HCT116 (cell line): ENCODE results near the gene PRKN. TPM values are rescaled to one million over a fixed set of nuclear protein-coding genes. Genes with fewer than 3 reads are reported as not detected.

Experiments used
- ATAC-seq: fragments of 200-7000 bp; cut with Tn5 transposase; 2 replicates; pipeline ENCODE4 v1.9.1; 2020; ENCODE audit warnings: mild to moderate bottlenecking, moderate library complexity
- BruUV-seq: library from RNA; stranded (reverse); fragments of 400-500 nt; replicated peaks from 2 replicates; lab custom pipeline; 2021; lab: Mats Ljungman, UMichigan
- CTCF ChIA-PET: fragments of 300-600 bp; sonication (Branson Sonifier 250); formaldehyde crosslinking; loops from one replicate; lab custom pipeline; 2021; ENCODE audit warnings: antibody characterized with exemption; lab: Charles Lee
- POLR2A ChIA-PET: fragments of 300-600, 350-600 bp; sonication (Branson Sonifier 250); formaldehyde crosslinking; loops from one replicate; lab custom pipeline; 2021; ENCODE audit warnings: antibody characterized with exemption; lab: Charles Lee
- RAD21 ChIA-PET, 2 experiments: fragments of 300-600 bp; sonication (Branson Sonifier 250); formaldehyde crosslinking; loops; one replicate each; lab custom pipeline; 2023; ENCODE audit warnings: low total read pairs in 2 of 2; ENCODE audit not compliant: uncharacterized antibody in 2 of 2, unreplicated experiment in 2 of 2, low non-redundant PET in 1 of 2; lab: Charles Lee
- DNase-seq: peaks from one replicate; pipeline ENCODE4 v3.0.0-alpha.2; 2010; ENCODE audit warnings: low read depth, low spot score
- H2AFZ ChIP-seq: fragments of 200-600 bp; shearing (Covaris generic), sonication (generic); 2 replicates; pipeline ENCODE4 v1.6.1; 2017; ENCODE audit warnings: low read depth, mixed run types, mixed read lengths, antibody characterized with exemption, low read length; ENCODE audit not compliant: poor library complexity, severe bottlenecking
- H3K27ac ChIP-seq: 2 replicates; pipeline ENCODE4 v1.5.1; 2012; ENCODE audit warnings: low read depth, low read length
- H3K27me3 ChIP-seq: fragments of 200-600 bp; sonication (generic); 2 replicates; pipeline ENCODE4 v1.6.1; 2016; ENCODE audit warnings: mixed run types, low read length, mixed read lengths; ENCODE audit not compliant: insufficient read depth
- H3K36me3 ChIP-seq, 2 experiments: fragments of 200-500 bp in 1 of 2; fragments of 200-600 bp in 1 of 2; sonication (Bioruptor generic) in 1 of 2; sonication (generic) in 1 of 2; 2 replicates each; pipeline versions ENCODE4 v1.5.1 to v1.6.1; 2014 to 2016; ENCODE audit warnings: low read length in 2 of 2, inconsistent platforms in 1 of 2, mixed read lengths in 1 of 2, mixed run types in 1 of 2; ENCODE audit not compliant: insufficient read depth in 2 of 2, control insufficient read depth in 1 of 2
- H3K4me1 ChIP-seq, 2 experiments: fragments of 200-600 bp in 1 of 2; sonication (generic) in 1 of 2; 2 replicates each; pipeline versions ENCODE4 v1.5.1 to v1.6.1; 2012 to 2017; ENCODE audit warnings: low read length in 2 of 2, inconsistent platforms in 1 of 2, mild to moderate bottlenecking in 1 of 2, mixed read lengths in 1 of 2, mixed run types in 1 of 2, moderate library complexity in 1 of 2; ENCODE audit not compliant: insufficient read depth in 2 of 2, control insufficient read depth in 1 of 2
- H3K4me2 ChIP-seq: fragments of 200-600 bp; sonication (generic); 2 replicates; pipeline ENCODE4 v1.6.1; 2017; ENCODE audit warnings: mixed run types, low read length, mixed read lengths
- H3K4me3 ChIP-seq, 2 experiments: fragments of 200-600 bp in 1 of 2; sonication (generic) in 1 of 2; replicated peaks in 1 of 2; 2 replicates each; pipeline ENCODE4 v1.5.1; 2011 to 2016; ENCODE audit warnings: low read length in 2 of 2, control low read depth in 1 of 2, low read depth in 1 of 2, mild to moderate bottlenecking in 1 of 2, mixed read lengths in 1 of 2, mixed run types in 1 of 2
- H3K79me2 ChIP-seq: fragments of 200-600 bp; sonication (generic); 2 replicates; pipeline ENCODE4 v1.6.1; 2017; ENCODE audit warnings: mild to moderate bottlenecking, mixed run types, low read length, moderate library complexity, mixed read lengths; ENCODE audit not compliant: insufficient read depth
- H3K9ac ChIP-seq: fragments of 200-600 bp; sonication (generic); 2 replicates; pipeline ENCODE4 v1.6.1; 2016; ENCODE audit warnings: low read length, mixed read lengths
- H3K9me2 ChIP-seq: fragments of 200-600 bp; sonication (generic), shearing (Covaris generic); 2 replicates; pipeline ENCODE4 v1.6.1; 2017; ENCODE audit warnings: mixed run types, mild to moderate bottlenecking, moderate library complexity; ENCODE audit not compliant: insufficient read depth
- H3K9me3 ChIP-seq, 2 experiments: fragments of 200-500 bp in 1 of 2; fragments of 200-600 bp in 1 of 2; sonication (Bioruptor generic) in 1 of 2; sonication (generic) in 1 of 2; 2 replicates each; pipeline ENCODE4 v1.6.1; 2014 to 2017; ENCODE audit warnings: low read length in 2 of 2, mixed read lengths in 2 of 2, inconsistent platforms in 1 of 2, low read depth in 1 of 2, mild to moderate bottlenecking in 1 of 2, mixed run types in 1 of 2, moderate library complexity in 1 of 2; ENCODE audit not compliant: control insufficient read depth in 1 of 2, insufficient read depth in 1 of 2
- H4K20me1 ChIP-seq: fragments of 200-600 bp; sonication (generic), shearing (Covaris generic); 2 replicates; pipeline ENCODE4 v1.6.1; 2017; ENCODE audit warnings: mixed run types, mild to moderate bottlenecking, moderate library complexity; ENCODE audit not compliant: insufficient read depth
- CEBPB ChIP-seq: IDR thresholded peaks from 2 replicates; pipeline ENCODE4 v1.6.1; 2012; ENCODE audit warnings: low read depth
- ELF1 ChIP-seq: IDR thresholded peaks from 2 replicates; pipeline ENCODE4 v1.6.1; 2012; ENCODE audit warnings: low read depth, borderline replicate concordance
- POLR2A ChIP-seq: IDR thresholded peaks from 2 replicates; pipeline ENCODE4 v1.7.0; 2011; ENCODE audit warnings: borderline replicate concordance; ENCODE audit not compliant: insufficient read depth, insufficient read length; ENCODE audit errors: extremely low read depth
- SP1 ChIP-seq: IDR thresholded peaks from 2 replicates; pipeline ENCODE4 v1.6.1; 2012; ENCODE audit warnings: low read depth
- intact Hi-C: fragments of 100-400 bp; cut with micrococcal nuclease; formaldehyde crosslinking; loops from 2 replicates; pipeline ENCODE4 v1.10.0; 2022
- total RNA-seq: library from RNA; stranded (reverse); gene quantifications from one replicate; pipeline ENCODE4 v1.2.1, GENCODE V29; 2021; ENCODE audit not compliant: unreplicated experiment
- TF ChIP-seq, protein P1 (sequence below): IDR thresholded peaks from 2 replicates; pipeline ENCODE4 v1.6.1; 2012
- TF ChIP-seq, protein P2 (sequence below): IDR thresholded peaks from 2 replicates; pipeline ENCODE4 v1.6.1; 2011; ENCODE audit warnings: mild to moderate bottlenecking, low read length, moderate library complexity; ENCODE audit not compliant: insufficient replicate concordance; ENCODE audit errors: extremely low read depth

The PRKN gene
- total RNA-seq, 1 experiment from 2014 or later: 2.6 TPM

DNA sequence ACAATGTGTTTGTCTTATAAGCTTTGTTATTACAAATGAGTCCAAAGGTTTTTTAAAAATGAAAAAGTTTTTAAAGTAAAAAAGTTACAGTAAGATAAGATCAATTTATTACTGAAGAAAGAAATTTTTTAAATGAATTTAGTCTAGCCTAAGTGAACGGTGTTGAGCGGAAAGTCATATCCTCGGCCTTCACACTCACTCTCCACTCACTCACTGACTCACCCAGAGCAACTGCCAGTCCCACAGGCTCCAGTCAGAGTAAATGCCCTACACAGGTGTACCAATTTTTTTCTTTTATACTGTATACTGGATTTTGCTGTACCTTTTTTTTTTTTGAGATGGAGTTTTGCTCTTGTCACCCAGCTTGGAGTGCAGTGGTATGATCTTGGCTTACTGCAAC, 1411.0 kb downstream of the PRKN start:
- H3K4me1 ChIP-seq: peaks cover 0 to 20% of the 10 kb centered on the region in 2 experiments; a peak in 2 of 4 replicates
- H3K27ac ChIP-seq: no peak overlapping the region
- no peak overlapping the region for H2AFZ ChIP-seq
- no peaks in the 10 kb centered on the region for H3K79me2 ChIP-seq
- H3K9me3 ChIP-seq: peaks cover 0 to 3% of the 10 kb centered on the region in 2 experiments; a peak in 1 of 4 replicates
- H3K4me2 ChIP-seq: no peak overlapping the region
- H3K9ac ChIP-seq: no peak overlapping the region
- DNase-seq (no peak), ATAC-seq (no peak)
- no peaks in the 10 kb centered on the region for H3K27me3 ChIP-seq
- no peak overlapping the region for H3K4me3 ChIP-seq
- H4K20me1 ChIP-seq: no peaks in the 10 kb centered on the region
- intact Hi-C loops: loop anchor here (5.0 kb wide), 1 partner anchor 89 kb away; no protein-coding TSS in a partner anchor
- POLR2A ChIA-PET: no interaction called here
- BruUV-seq: no TSS peak
- CTCF ChIA-PET: no interaction called here
- RAD21 ChIA-PET: interaction anchor here in 1 of 2 experiments (0.7 kb wide), 1 partner anchor 33 kb away, joined by 3 read pairs; no protein-coding TSS in a partner anchor
- TF ChIP-seq CEBPB (no peak), SP1 (no peak), POLR2A (no peak), ELF1 (no peak)
- TF ChIP-seq, protein P1, sequence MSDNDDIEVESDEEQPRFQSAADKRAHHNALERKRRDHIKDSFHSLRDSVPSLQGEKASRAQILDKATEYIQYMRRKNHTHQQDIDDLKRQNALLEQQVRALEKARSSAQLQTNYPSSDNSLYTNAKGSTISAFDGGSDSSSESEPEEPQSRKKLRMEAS: no peak
- TF ChIP-seq, protein P2, sequence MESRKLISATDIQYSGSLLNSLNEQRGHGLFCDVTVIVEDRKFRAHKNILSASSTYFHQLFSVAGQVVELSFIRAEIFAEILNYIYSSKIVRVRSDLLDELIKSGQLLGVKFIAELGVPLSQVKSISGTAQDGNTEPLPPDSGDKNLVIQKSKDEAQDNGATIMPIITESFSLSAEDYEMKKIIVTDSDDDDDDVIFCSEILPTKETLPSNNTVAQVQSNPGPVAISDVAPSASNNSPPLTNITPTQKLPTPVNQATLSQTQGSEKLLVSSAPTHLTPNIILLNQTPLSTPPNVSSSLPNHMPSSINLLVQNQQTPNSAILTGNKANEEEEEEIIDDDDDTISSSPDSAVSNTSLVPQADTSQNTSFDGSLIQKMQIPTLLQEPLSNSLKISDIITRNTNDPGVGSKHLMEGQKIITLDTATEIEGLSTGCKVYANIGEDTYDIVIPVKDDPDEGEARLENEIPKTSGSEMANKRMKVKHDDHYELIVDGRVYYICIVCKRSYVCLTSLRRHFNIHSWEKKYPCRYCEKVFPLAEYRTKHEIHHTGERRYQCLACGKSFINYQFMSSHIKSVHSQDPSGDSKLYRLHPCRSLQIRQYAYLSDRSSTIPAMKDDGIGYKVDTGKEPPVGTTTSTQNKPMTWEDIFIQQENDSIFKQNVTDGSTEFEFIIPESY: no peak
- TF ChIP-seq, all 23 proteins: peak for 0
- no peaks in the 10 kb centered on the region for H3K9me2 ChIP-seq
- no peaks in the 10 kb centered on the region for H3K36me3 ChIP-seq
